Thyroid gland (tissue), 4 donors: ENCODE data around the gene KCNQ1. TPM values are rescaled to one million over a fixed set of nuclear protein-coding genes. Genes with fewer than 3 reads are reported as not detected.

Experiments used
- DNase-seq, 2 donors: peaks; one replicate each; pipeline ENCODE4 v3.0.0-alpha.2; 2019
- H3K27ac ChIP-seq, 3 donors: fragments of 200-600 bp; sonication (generic); 1 replicate in 2 of 3; 2 replicates in 1 of 3; pipeline ENCODE4 v1.5.1; 2016 to 2019; ENCODE audit warnings: mild to moderate bottlenecking in 1 of 3, moderate library complexity in 1 of 3
- H3K27me3 ChIP-seq: fragments of 200-600 bp; sonication (generic); one replicate; pipeline ENCODE4 v1.5.1; 2019
- H3K36me3 ChIP-seq, 2 donors: fragments of 200-600 bp; sonication (generic); one replicate each; pipeline ENCODE4 v1.5.1; 2016 to 2019
- H3K4me1 ChIP-seq, 2 donors: fragments of 200-600 bp; sonication (generic); one replicate each; pipeline ENCODE4 v1.5.1; 2017 to 2019
- H3K4me3 ChIP-seq, 3 donors: fragments of 200-600 bp; sonication (generic); replicated peaks in 1 of 3; 1 replicate in 2 of 3; 2 replicates in 1 of 3; pipeline ENCODE4 v1.5.1; 2016; ENCODE audit warnings: mild to moderate bottlenecking in 1 of 3
- H3K9me3 ChIP-seq: fragments of 200-600 bp; sonication (generic); one replicate; pipeline ENCODE4 v1.5.1; 2017
- CTCF ChIP-seq, 6 experiments: fragments of 200-600 bp in 3 of 6; fragments of 450-650 bp in 3 of 6; sonication (generic) in 3 of 6; IDR thresholded peaks; one replicate each; pipeline ENCODE4 v1.5.1; 2016 to 2019; ENCODE audit warnings: antibody characterized with exemption in 6 of 6, mild to moderate bottlenecking in 2 of 6, inconsistent platforms in 1 of 6, moderate library complexity in 1 of 6
- POLR2A ChIP-seq, 2 donors: fragments of 450-650 bp; IDR thresholded peaks; one replicate each; pipeline ENCODE4 v1.6.1; 2017; ENCODE audit warnings: antibody characterized with exemption in 2 of 2, mild to moderate bottlenecking in 2 of 2, moderate library complexity in 1 of 2
- WGBS, 2 donors: methylation state at CpG; one replicate each; pipeline ENCODE4 v1.1.5; 2017; 5-methylcytosine and 5-hydroxymethylcytosine counted together
- intact Hi-C: fragments of 100-400 bp; cut with DNase I; formaldehyde crosslinking; loops from one replicate; pipeline ENCODE4 v1.15.1; 2023
- total RNA-seq, 4 donors: library from RNA; depleted of rRNA; stranded (reverse); fragments of >200 nt; gene quantifications; one replicate each; pipeline ENCODE4 v1.2.3, GENCODE V29; 2016

KCNQ1 gene
- total RNA-seq, 4 donors from 2014 or later = 51.3 to 103 (median 97.8) TPM

DNA sequence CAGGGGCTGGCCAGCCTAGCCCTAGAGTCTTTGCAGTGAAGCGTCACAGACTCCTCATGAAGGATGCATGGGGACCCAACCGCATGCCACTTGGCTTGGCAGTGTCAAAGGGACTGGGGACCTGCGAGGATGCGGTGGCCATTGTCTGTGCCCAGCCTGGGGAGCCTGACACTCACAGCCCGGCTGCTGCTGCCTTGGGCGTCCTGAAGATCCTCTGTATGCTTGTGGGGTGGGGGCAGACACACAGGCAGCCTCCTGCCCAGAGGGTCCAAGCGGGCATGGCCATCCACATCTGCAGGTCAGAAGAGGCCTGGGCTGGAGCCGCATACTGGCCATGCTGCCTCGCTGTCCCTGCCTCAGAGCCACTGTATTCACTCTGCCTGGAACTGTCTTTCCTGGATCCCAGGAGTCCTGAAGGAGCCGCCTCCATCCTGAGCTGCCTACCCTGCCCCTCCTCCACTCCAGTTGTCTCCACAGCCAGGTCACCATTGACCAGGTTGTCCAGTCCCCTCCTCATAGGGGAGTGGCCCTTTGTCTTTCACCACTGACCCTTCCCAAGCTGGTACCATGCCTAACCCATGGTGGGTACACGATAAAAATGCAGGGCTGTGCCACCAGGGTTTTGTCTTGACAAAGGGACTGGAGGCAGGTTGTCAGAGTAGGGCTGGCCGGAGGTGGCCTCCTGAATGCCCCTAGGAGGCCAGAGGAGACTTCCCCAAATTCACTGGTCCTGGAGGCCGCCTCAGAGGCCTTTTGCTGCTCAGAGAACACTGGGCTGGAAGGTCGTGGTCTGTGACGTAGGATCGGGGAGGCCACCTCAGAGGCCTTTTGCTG, 148.0 kb downstream of the KCNQ1 start:
- 98% methylated on average over 9 to 10 of the region's 16 CpGs for WGBS, 2 donors
- intact Hi-C loops = no loop called here

GRCh38 chr11:2593393-2593950, 148.7 kb downstream of the KCNQ1 start:
- DNase-seq = peak in 1 of 2 donors; percentile 1
- Histone ChIP-seq H3K9me3 (no peaks in the 10 kb centered on the region), H3K27me3 (no peaks in the 10 kb centered on the region), H3K27ac (no peak overlapping the region), H3K4me3 (no peak overlapping the region), H3K4me1 (no peaks in the 10 kb centered on the region), H3K36me3 (peaks cover 9 to 10% of the 10 kb centered on the region in 2 donors)
- 90 to 95% methylated on average over 13 to 14 of the region's 15 CpGs for WGBS, 2 donors
- intact Hi-C loops = no loop called here
- TF ChIP-seq POLR2A (IDR thresholded peaks at IDR 0.05) = no peak
- no peak for TF ChIP-seq CTCF (IDR thresholded peaks at IDR 0.05)

More for the DNA sequence above, 148.0 kb downstream of the KCNQ1 start:
- no peaks in the 10 kb centered on the region for H3K9me3 ChIP-seq
- H3K27ac ChIP-seq = no peak overlapping the region
- no peaks in the 10 kb centered on the region for H3K27me3 ChIP-seq
- TF ChIP-seq CTCF (IDR thresholded peaks at IDR 0.05) (no peak), POLR2A (IDR thresholded peaks at IDR 0.05) (no peak)
- H3K36me3 ChIP-seq = peaks cover 9 to 10% of the 10 kb centered on the region in 2 donors
- H3K4me1 ChIP-seq = no peaks in the 10 kb centered on the region
- DNase-seq = peak; percentile 0 to 1
- no peak overlapping the region for H3K4me3 ChIP-seq

- DNase-seq = no peak
- H3K9me3 ChIP-seq = no peaks in the 10 kb centered on the region
- whole genome bisulfite sequencing, 2 donors = 92 to 100% methylated on average over 1 of the region's 1 CpG
- no peaks in the 10 kb centered on the region for H3K27me3 ChIP-seq
- H3K27ac ChIP-seq = no peak overlapping the region
- H3K4me3 ChIP-seq = no peak overlapping the region
- peaks cover 8 to 9% of the 10 kb centered on the region in 2 donors for H3K36me3 ChIP-seq
- intact Hi-C loops = no loop called here
- TF ChIP-seq POLR2A (IDR thresholded peaks at IDR 0.05) (no peak), CTCF (IDR thresholded peaks at IDR 0.05) (no peak)
- no peaks in the 10 kb centered on the region for H3K4me1 ChIP-seq
Observed at GRCh38 chr11:2594267-2594666, 149.5 kb downstream of the KCNQ1 start.

DNA sequence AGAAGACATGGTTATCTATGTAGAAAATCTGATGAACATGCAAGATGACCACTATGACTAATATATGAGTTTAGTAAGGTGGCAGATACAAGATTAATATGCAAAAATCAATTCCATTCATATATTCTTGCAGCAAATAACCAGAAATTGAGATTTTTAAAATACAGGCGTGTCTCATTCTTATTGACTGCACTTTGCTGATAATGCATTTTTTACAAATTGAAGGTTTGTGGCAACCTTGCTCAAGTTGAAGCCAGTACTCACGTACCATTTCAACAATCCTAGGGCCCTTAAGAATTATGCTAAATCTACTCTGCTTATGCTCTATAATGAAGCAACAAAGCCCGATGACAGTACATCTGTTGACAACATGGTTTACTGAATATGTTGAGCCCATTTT, 150.4 kb downstream of the KCNQ1 start:
- Histone ChIP-seq H3K9me3 (no peaks in the 10 kb centered on the region), H3K36me3 (peaks cover 0 to 5% of the 10 kb centered on the region in 2 donors), H3K4me1 (no peaks in the 10 kb centered on the region), H3K27me3 (no peaks in the 10 kb centered on the region), H3K27ac (no peak overlapping the region), H3K4me3 (no peak overlapping the region)
- DNase-seq = no peak
- intact Hi-C loops = no loop called here
- 95% methylated on average over 3 of the region's 3 CpGs for WGBS, 2 donors
- TF ChIP-seq CTCF (IDR thresholded peaks at IDR 0.05) = no peak

DNA sequence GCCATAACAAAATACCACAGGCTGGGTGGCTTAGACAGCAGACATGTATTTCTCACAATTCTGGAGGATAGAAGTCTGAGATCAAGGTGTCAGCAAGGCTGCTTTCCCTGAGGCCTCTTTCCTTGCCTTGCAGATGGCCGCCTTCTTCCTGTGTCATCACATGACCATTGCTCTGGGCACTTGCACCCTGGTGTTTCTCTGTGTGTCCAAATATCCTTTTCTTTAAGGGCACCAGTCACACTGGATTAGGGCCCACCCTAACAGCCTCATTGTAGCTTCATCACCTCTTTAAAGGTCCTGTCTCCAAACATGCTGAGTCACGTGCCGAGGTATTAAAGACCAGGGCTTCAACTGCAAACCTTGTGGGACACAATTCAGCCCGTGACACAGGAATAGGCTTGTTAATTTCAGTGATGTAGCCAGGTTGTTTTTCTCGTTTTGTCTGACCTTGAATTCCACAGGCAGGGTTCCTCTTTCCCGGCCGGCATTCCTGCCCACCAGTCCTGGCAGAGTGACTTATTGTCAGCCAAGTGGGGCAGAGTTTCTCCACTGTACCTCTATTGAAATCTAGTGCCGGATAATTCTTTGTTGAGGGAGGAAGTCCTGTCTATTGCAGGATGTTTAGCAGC, 154.9 kb downstream of the KCNQ1 start:
- Histone ChIP-seq H3K27ac (peak overlapping the region in 1 of 3 donors; percentile 14), H3K36me3 (no peaks in the 10 kb centered on the region), H3K27me3 (no peaks in the 10 kb centered on the region), H3K4me3 (no peak overlapping the region), H3K4me1 (no peaks in the 10 kb centered on the region), H3K9me3 (no peaks in the 10 kb centered on the region)
- TF ChIP-seq CTCF (IDR thresholded peaks at IDR 0.05) (no peak), POLR2A (IDR thresholded peaks at IDR 0.05) (no peak)
- 87 to 93% methylated on average over 8 of the region's 8 CpGs for WGBS, 2 donors
- no peak for DNase-seq
- intact Hi-C loops = no loop called here
